ENCODE measurements around the gene SKIDA1. TPM values are rescaled to one million over a fixed set of nuclear protein-coding genes. Genes with fewer than 3 reads are reported as not detected.

The SKIDA1 gene
- total RNA-seq, 1 experiment from 2014 or later = 4.4 TPM

DNA sequence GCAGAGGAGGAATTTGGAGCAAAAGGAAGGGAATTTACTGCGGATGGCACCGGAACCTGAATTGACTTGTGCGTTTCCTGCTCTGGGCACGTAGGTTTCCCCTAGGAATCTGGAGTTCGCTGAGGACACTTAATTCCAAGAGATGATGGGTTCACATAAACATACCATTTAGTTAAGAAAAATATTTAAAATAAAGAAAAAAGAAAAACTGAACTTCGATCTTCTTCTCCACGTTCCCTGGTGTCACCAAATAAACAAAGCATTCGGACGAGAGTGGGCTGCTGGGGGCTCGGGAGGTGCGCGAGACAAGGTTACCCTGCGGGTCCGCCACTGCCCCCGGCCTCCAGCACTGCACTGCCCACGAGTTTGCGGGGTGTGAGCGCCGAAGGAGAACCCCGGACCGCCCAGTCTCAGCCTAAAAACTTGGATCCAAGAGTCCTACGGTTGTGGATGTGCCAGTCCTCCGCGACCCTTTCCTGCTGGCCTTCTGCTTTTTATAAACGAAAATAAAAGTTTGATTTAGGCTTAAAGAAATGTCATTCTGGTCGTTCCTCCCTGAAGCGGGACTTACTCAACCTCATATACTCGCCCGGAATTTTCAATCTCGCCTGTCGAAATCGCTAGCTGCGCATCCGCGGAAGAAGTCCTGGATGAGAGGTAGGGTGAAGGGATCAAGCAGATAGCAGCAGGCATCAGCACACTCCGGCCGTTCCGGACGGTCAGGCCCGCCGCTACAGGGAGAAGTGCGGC lies 30.3 kb downstream of the SKIDA1 start:
- ChIA-PET POLR2A (ENCODE audit: low non-redundant PET) (no interaction called here), CTCF (interaction anchor here (0.7 to 0.9 kb wide), 2 partner anchors 23 to 226 kb away, joined by 3 read pairs; no protein-coding TSS in a partner anchor)
- no peak for DNase-seq (ENCODE audit: low spot score)
- intact Hi-C loops (cut with micrococcal nuclease; ENCODE audit: unreplicated experiment) = loop anchor here (1.0 to 10.0 kb wide), 4 partner anchors 37 to 830 kb away; partner anchors contain the start of genes BMI1 and MLLT10
- Histone ChIP-seq H3K4me1 (ENCODE audit: insufficient read depth, low read length, poor library complexity, severe bottlenecking) (peaks cover 9% of the 10 kb centered on the region), H3K9me3 (ENCODE audit: low read depth, low read length, poor library complexity, severe bottlenecking) (no peaks in the 10 kb centered on the region), H3K36me3 (ENCODE audit: insufficient read depth, low read length, poor library complexity, severe bottlenecking) (no peaks in the 10 kb centered on the region), H3K27ac (ENCODE audit: low read depth, low read length, poor library complexity, severe bottlenecking) (peak overlapping the region; percentile 92), H3K27me3 (replicated peaks; ENCODE audit: insufficient read depth, low read depth, low read length, poor library complexity) (no peaks in the 10 kb centered on the region), H3K4me3 (ENCODE audit: low read depth, low read length, poor library complexity, severe bottlenecking) (peak overlapping the region; percentile 92)
- TF ChIP-seq EZH2 (IDR thresholded peaks at IDR 0.05; ENCODE audit: borderline replicate concordance, low read depth, low read length, poor library complexity, severe bottlenecking) (no peak), CTCF (conservative IDR thresholded peaks at IDR 0.05; ENCODE audit: low read depth, low read length) (0 out of 2 replicates have a peak, but pooled peaks have one; percentile 22)
- BruUV-seq (replicated peaks) = TSS peak; percentile 57

DNA sequence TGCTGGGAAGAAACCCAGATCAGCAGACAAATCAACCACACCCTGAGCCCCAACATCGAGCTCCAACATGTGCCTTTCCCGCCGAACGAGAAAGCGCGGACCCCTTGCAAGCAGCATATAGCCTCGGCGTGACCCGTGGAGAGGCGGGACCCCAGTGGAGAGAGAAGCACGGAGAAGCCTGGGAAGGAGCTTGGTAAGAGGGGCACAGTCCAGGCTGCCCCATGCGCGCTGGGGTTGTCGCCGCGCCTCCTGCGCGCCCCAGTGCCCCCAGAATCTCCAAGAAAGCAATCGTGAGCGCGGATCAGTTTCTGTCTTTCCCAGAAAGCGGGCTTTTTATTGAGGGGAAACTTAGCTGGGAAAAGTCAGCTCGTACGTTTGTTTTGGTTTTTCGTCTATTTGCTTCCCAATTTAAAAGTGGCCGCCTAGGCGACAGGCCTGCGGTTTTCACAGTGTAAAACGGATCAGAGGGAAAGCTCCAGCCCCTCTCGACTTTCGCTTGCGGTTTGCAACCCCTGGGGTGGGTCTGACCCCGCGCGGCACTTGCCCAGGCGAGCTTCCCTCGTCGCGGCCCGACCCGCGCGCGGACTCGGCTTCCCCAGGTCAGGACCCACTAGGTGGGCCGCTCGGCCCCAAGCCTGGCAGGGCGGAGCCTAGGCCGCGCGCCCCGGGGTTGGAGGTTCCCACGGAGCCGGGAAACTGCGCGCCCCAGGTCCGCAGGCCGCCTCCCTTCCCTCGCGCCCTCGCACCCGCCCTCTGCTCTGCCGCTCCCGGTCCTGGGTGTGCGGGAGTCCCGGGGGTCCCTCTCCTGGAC lies 31.1 kb downstream of the SKIDA1 start:
- peak; percentile 66 for DNase-seq (ENCODE audit: low spot score)
- POLR2A ChIA-PET (ENCODE audit: low non-redundant PET) = no interaction called here
- Histone ChIP-seq H3K36me3 (ENCODE audit: insufficient read depth, low read length, poor library complexity, severe bottlenecking) (no peaks in the 10 kb centered on the region), H3K9me3 (ENCODE audit: low read depth, low read length, poor library complexity, severe bottlenecking) (no peaks in the 10 kb centered on the region), H3K4me3 (ENCODE audit: low read depth, low read length, poor library complexity, severe bottlenecking) (peak overlapping the region; percentile 92), H3K27ac (ENCODE audit: low read depth, low read length, poor library complexity, severe bottlenecking) (peak overlapping the region; percentile 92), H3K27me3 (replicated peaks; ENCODE audit: insufficient read depth, low read depth, low read length, poor library complexity) (no peaks in the 10 kb centered on the region), H3K4me1 (ENCODE audit: insufficient read depth, low read length, poor library complexity, severe bottlenecking) (peaks cover 12% of the 10 kb centered on the region)
- intact Hi-C loops (cut with micrococcal nuclease; ENCODE audit: unreplicated experiment) = loop anchor here (1.0 to 10.0 kb wide), 4 partner anchors 38 to 830 kb away; partner anchors contain the start of genes BMI1 and MLLT10
- BruUV-seq (replicated peaks) = no TSS peak
- CTCF ChIA-PET = interaction anchor here (0.6 kb wide), 1 partner anchor 71 kb away, joined by 3 read pairs; no protein-coding TSS in a partner anchor
- no peak for TF ChIP-seq CTCF (conservative IDR thresholded peaks at IDR 0.05; ENCODE audit: low read depth, low read length)
- TF ChIP-seq EZH2 (IDR thresholded peaks at IDR 0.05; ENCODE audit: borderline replicate concordance, low read depth, low read length, poor library complexity, severe bottlenecking) = no peak

GRCh38 chr10:21493784-21494183 lies 31.7 kb downstream of the SKIDA1 start:
- H3K4me1 ChIP-seq (ENCODE audit: insufficient read depth, low read length, poor library complexity, severe bottlenecking) = peaks cover 18% of the 10 kb centered on the region
- no peak overlapping the region for H3K4me3 ChIP-seq (ENCODE audit: low read depth, low read length, poor library complexity, severe bottlenecking)
- no peak for TF ChIP-seq CTCF (conservative IDR thresholded peaks at IDR 0.05; ENCODE audit: low read depth, low read length)
- no peak for TF ChIP-seq EZH2 (IDR thresholded peaks at IDR 0.05; ENCODE audit: borderline replicate concordance, low read depth, low read length, poor library complexity, severe bottlenecking)
- intact Hi-C loops (cut with micrococcal nuclease; ENCODE audit: unreplicated experiment) = loop anchor here (10.0 kb wide), 2 partner anchors 419 to 831 kb away; partner anchors contain the start of gene BMI1
- no peaks in the 10 kb centered on the region for H3K27me3 ChIP-seq (replicated peaks; ENCODE audit: insufficient read depth, low read depth, low read length, poor library complexity)
- BruUV-seq (replicated peaks) = no TSS peak
- peak overlapping the region; percentile 92 for H3K27ac ChIP-seq (ENCODE audit: low read depth, low read length, poor library complexity, severe bottlenecking)
- POLR2A ChIA-PET (ENCODE audit: low non-redundant PET) = no interaction called here
- no peaks in the 10 kb centered on the region for H3K36me3 ChIP-seq (ENCODE audit: insufficient read depth, low read length, poor library complexity, severe bottlenecking)
- CTCF ChIA-PET = interaction anchor here (0.6 kb wide), 1 partner anchor 71 kb away, joined by 3 read pairs; no protein-coding TSS in a partner anchor
- DNase-seq (ENCODE audit: low spot score) = no peak
- H3K9me3 ChIP-seq (ENCODE audit: low read depth, low read length, poor library complexity, severe bottlenecking) = no peaks in the 10 kb centered on the region
